Neutrophil (primary cell): ENCODE results near the gene RAD18.

Experiments
- H3K27ac ChIP-seq: fragments of 200-600 bp; sonication (generic); 2 replicates; pipeline ENCODE4 v1.5.1; 2016; ENCODE audit warnings: mild to moderate bottlenecking, moderate library complexity
- H3K27me3 ChIP-seq: fragments of 200-600 bp; sonication (generic); 2 replicates; pipeline ENCODE4 v1.6.0; 2016; ENCODE audit warnings: mild to moderate bottlenecking
- H3K36me3 ChIP-seq: fragments of 200-600 bp; sonication (generic); 2 replicates; pipeline ENCODE4 v1.5.1; 2017
- H3K4me1 ChIP-seq, 2 experiments: fragments of 200-600 bp in 1 of 2; sonication (generic) in 1 of 2; 1 replicate in 1 of 2; 2 replicates in 1 of 2; pipeline versions ENCODE4 v1.5.1 to v1.6.1; 2013 to 2016; ENCODE audit warnings: low read depth in 1 of 2, low read length in 1 of 2, mild to moderate bottlenecking in 1 of 2, moderate library complexity in 1 of 2; ENCODE audit not compliant: control insufficient read depth in 1 of 2, insufficient read depth in 1 of 2
- H3K4me3 ChIP-seq, 2 experiments: fragments of 200-600 bp in 1 of 2; sonication (generic) in 1 of 2; 1 replicate in 1 of 2; 2 replicates in 1 of 2; pipeline ENCODE4 v1.5.1; 2013 to 2016; ENCODE audit warnings: low read depth in 1 of 2, low read length in 1 of 2, mild to moderate bottlenecking in 1 of 2, moderate library complexity in 1 of 2
- H3K9me3 ChIP-seq: fragments of 200-600 bp; sonication (generic); 2 replicates; pipeline ENCODE4 v1.5.1; 2016
- TF ChIP-seq, protein P1 (sequence below): fragments of 200-600 bp; sonication (generic); IDR thresholded peaks from 2 replicates; pipeline ENCODE4 v1.5.1; 2016; ENCODE audit warnings: antibody characterized with exemption

RAD18 gene

DNA sequence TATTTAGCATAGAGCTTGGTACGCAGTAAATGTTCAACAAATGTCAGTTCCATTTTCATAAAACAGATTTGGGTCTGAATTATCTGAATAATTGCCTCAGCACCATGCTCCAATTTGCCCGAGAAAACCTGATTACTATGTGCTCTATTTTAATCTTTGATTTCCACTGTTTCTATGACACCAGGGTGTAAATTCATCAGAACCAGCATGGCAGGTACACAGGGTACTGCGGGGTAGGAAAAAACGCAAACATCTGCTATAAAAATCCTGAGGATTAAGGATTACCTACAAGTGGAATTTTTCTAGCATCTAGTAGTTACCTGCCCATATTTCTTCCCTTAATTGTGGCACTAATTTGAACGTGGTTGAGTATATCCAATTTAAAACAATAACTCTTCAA lies 70.3 kb downstream of the RAD18 start:
- TF ChIP-seq, protein P1, sequence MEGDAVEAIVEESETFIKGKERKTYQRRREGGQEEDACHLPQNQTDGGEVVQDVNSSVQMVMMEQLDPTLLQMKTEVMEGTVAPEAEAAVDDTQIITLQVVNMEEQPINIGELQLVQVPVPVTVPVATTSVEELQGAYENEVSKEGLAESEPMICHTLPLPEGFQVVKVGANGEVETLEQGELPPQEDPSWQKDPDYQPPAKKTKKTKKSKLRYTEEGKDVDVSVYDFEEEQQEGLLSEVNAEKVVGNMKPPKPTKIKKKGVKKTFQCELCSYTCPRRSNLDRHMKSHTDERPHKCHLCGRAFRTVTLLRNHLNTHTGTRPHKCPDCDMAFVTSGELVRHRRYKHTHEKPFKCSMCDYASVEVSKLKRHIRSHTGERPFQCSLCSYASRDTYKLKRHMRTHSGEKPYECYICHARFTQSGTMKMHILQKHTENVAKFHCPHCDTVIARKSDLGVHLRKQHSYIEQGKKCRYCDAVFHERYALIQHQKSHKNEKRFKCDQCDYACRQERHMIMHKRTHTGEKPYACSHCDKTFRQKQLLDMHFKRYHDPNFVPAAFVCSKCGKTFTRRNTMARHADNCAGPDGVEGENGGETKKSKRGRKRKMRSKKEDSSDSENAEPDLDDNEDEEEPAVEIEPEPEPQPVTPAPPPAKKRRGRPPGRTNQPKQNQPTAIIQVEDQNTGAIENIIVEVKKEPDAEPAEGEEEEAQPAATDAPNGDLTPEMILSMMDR: no peak
- H3K27ac ChIP-seq: no peak overlapping the region
- peaks cover 19% of the 10 kb centered on the region for H3K36me3 ChIP-seq
- H3K9me3 ChIP-seq: no peaks in the 10 kb centered on the region
- no peaks in the 10 kb centered on the region for H3K4me1 ChIP-seq
- H3K4me3 ChIP-seq: no peak overlapping the region
- H3K27me3 ChIP-seq: no peaks in the 10 kb centered on the region

DNA sequence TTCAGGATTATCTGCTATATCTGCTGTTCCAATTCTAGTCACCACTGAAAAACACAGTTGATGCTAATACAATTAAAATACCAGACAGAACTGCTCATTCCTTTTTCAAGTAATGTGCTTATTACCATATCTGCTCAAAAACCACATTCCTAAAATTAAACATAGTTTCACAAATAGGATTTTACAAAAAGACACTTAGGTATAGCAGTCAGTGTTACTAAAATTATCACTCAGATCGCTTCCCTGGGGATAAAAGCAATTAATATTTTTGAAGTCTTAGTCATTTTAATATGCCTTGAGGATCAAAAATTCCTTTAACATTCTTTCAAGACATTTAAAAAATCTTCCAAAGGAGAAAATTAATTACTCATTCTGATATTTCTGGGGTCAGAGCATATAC lies 71.5 kb downstream of the RAD18 start:
- TF ChIP-seq, protein P1: no peak
- H3K36me3 ChIP-seq: peaks cover 21% of the 10 kb centered on the region
- no peak overlapping the region for H3K4me3 ChIP-seq
- H3K4me1 ChIP-seq: no peaks in the 10 kb centered on the region
- no peak overlapping the region for H3K27ac ChIP-seq
- no peaks in the 10 kb centered on the region for H3K9me3 ChIP-seq
- no peaks in the 10 kb centered on the region for H3K27me3 ChIP-seq

DNA sequence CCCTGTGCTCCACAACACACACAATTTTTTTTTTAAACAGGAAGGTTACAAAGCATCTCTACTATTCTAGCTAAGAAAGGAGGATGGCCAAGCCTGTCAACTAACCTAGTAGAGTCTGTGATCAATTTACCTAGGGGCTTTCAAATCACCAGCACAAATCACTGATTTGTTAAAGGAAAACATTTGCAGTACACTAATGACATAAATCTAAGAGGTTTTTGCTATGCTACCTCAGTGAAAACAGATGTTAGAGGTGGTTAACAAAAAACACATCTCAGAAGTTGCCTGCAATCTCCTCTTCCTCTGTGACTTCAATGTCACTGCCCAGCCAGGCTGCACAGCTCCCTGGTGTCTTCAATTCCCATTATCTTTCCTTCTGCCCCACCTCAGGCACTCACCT lies 72.0 kb downstream of the RAD18 start:
- TF ChIP-seq, protein P1: no peak
- Histone ChIP-seq H3K27ac (no peak overlapping the region), H3K4me3 (no peak overlapping the region), H3K27me3 (no peaks in the 10 kb centered on the region), H3K9me3 (no peaks in the 10 kb centered on the region), H3K4me1 (no peaks in the 10 kb centered on the region), H3K36me3 (peaks cover 25% of the 10 kb centered on the region)

DNA sequence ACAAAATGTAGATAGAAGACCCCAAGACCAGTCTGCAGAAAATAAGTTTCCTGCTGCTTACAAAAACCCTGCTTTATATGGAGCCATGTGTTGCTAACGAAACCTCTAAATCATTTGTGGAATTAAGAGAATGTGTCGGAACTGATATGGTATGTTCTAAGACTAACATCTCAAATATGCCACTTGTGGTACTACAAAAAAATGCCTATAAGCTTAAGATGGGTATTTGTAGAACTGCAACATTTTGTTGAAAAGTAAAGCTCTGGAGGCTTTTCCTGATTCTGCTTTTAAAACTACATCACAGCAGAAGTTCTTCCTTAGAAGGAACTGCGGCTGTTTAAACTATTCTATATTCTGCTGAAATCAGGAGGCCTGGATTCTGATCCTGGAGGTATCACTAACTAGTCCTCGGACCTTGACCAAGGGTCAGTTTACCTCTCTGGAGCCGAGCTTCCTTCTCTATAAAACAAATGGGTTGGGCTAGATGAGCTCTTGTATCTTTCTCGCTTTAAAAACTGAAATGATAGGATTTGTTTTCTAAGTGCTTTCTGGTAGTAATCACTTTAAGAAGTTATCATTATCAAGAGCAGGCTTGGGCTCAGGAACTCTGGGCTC lies 74.9 kb downstream of the RAD18 start:
- H3K27ac ChIP-seq: no peak overlapping the region
- peaks cover 25% of the 10 kb centered on the region for H3K36me3 ChIP-seq
- H3K27me3 ChIP-seq: no peaks in the 10 kb centered on the region
- TF ChIP-seq, protein P1: no peak
- H3K4me3 ChIP-seq: no peak overlapping the region
- no peaks in the 10 kb centered on the region for H3K4me1 ChIP-seq
- H3K9me3 ChIP-seq: no peaks in the 10 kb centered on the region

DNA sequence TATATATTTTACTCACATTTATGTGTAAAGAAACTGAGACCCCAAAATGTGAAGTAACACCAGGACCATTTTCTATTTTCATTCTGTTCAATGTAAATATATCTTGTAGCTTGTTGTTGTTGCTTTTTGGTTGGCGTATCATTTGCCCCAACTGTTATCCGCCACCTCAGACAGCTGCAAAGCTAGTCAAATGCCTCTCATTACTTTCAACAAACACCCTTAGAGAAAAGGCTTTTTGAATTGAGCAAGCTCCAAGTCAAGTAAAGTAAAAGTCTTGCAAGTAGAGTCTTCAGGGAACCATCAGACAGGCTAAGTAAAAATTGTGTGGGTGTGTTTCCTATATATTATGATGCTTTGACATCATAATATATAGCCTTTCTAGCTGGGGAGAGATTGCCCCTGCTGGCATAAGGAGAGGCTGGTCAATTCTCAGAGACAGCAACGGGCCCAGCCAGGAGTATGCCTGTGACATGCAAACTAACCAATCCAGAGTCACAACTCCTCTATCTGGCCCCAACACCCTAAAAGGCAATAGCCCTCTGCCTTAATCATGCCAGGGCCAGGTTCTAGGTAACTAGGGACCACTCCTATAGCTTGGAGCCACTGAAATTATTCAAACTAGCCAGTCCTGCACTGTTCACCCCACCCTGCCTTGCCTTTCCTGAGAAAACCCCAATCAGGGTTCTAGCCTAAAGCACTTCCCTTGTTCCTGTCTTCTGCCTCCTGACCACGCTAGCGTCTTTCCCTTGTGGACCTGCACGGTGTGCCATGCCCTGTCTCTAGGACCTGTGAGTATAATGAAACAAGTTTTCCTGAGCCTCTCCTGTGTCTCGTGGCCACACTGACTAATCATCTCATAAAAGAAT lies 75.6 kb downstream of the RAD18 start:
- Histone ChIP-seq H3K9me3 (no peaks in the 10 kb centered on the region), H3K4me3 (no peak overlapping the region), H3K27me3 (no peaks in the 10 kb centered on the region), H3K4me1 (no peaks in the 10 kb centered on the region), H3K36me3 (peaks cover 23% of the 10 kb centered on the region), H3K27ac (no peak overlapping the region)
- TF ChIP-seq, protein P1: no peak
